ENCODE measurements around the gene SSBP3.

Gene SSBP3

GRCh38 chr1:54302951-54303843 lies 103.0 kb downstream of the SSBP3 start:
- DNase-seq: no peak

DNA sequence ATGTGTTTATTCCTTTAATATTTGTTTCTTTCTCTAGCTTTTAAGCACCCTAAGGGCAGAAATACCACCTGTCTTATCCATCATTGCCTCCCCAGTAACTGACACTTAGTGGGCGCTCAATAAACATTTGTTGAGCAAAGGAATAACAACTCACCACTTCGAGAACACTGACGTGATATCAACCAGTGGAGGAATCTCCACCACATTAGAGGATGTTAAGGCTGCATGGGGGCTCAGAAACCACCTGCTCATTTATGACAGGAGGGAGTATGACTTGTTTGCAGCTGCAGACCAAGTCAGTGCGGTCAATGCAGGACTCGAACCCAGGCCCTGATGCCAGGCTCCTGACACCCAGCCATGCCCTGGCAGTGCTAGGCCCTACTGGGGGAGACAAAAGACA lies 103.6 kb downstream of the SSBP3 start:
- DNase-seq: no peak

DNA sequence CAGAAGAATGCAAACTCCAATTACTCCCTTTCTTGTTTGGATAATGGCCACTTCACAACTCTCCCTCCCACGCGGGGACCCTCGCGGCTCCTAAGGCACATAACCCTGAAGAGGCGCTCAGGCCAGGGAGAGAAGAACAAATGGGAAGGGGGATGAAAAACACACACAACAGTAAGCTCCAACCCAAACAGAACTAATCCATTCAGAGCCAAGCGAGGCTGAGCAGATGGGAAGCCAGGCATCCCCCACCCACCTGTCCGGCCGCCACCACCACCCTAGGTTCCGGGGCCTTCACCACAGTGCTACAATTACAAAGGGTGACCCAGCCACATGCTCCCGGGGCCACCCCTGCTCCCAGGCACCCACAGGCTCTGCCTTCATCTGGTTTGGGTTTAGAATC lies 104.7 kb downstream of the SSBP3 start:
- DNase-seq: no peak

GRCh38 chr1:54300401-54300800 lies 105.8 kb downstream of the SSBP3 start:
- DNase-seq: no peak

DNA sequence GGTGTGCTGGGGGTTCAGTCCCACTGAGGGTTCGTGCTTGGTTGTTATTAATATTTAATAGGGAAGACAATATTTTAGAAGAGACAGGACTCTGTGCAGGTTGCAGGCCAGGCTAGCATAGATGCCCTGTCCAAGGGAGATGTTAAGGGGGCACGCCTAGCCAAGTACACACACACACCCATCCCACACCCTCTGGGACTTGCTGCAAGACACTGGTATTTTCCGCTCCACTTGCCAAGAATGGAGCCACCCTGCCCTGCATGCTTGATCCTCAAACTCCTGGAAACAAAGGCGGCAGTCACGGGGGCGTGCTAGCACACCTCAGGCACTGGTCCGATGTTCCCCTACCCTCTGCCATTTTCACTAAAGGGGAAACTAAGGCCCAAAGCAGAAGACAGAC lies 107.2 kb downstream of the SSBP3 start:
- DNase-seq: no peak

DNA sequence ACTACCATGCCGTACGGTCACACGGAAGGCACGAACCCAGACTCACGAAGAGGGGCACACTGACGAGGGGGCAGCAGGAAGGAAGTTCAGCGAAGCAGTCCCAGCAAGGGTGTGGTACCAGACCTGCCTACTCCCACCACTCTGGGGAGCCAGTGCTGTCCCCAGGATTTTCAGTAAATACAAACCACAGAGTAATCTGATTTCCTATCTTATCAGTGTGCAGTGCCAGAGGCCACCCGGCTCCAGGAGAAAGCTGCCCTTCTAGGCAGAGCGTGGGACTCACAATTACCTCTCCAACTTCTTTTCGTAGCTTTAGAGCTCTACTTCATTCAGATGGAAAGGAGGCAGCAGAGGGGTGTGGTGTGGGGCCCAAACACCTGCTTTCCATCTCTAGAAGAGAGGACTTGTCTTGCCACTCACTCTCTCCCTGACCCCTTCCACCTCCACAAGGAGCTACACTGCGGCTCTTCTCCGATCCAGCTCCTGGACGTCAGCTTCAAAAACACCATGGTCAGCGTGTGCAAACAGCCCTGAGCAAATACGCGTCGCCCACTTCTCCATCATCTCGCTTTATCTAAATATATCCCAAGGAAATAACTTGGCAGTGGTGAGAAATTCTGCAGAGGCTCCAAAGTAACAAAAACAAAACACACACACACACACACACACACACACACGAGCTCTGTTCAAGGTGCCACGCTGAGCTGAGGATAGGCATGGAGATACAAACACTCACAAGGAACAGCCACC lies 107.7 kb downstream of the SSBP3 start:
- DNase-seq: no peak

DNA sequence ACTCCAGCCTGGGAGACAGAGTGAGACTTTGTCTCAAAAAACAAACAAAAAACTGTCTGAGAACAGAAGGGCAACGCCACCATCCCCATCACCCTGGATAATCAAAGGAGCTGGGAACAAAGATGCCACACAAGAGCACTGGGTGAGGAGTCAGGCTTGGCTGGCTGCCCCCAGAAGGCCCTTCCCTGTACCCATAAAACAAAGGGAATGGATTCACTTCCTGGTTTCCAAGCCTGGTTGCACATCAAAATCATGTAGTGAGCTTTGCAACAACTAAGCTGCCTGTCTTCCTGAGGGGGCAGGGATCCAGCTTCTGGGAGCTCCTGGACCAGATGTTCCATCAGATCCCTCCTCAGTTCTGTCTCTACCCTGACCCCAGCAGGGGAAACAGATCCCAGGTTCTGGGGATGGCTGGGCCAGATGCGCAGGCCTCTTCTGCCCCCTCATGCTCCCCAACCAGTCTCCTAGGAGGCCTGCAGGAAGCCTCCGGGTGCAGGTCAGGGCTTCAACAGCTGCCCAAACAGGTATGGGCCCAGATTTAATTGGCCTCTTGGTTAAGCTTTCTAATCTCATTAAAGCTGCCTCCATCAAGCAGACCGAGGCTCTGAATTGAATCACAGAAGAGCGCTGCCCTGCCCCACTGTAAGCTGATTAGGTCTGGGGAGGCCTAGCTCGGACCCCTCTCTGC lies 108.5 kb downstream of the SSBP3 start:
- no peak for DNase-seq

GRCh38 chr1:54296666-54297065 lies 109.5 kb downstream of the SSBP3 start:
- no peak for DNase-seq

- no peak for DNase-seq
These were observed 111.3 kb downstream of the SSBP3 start for GRCh38 chr1:54294887-54295286.

DNA sequence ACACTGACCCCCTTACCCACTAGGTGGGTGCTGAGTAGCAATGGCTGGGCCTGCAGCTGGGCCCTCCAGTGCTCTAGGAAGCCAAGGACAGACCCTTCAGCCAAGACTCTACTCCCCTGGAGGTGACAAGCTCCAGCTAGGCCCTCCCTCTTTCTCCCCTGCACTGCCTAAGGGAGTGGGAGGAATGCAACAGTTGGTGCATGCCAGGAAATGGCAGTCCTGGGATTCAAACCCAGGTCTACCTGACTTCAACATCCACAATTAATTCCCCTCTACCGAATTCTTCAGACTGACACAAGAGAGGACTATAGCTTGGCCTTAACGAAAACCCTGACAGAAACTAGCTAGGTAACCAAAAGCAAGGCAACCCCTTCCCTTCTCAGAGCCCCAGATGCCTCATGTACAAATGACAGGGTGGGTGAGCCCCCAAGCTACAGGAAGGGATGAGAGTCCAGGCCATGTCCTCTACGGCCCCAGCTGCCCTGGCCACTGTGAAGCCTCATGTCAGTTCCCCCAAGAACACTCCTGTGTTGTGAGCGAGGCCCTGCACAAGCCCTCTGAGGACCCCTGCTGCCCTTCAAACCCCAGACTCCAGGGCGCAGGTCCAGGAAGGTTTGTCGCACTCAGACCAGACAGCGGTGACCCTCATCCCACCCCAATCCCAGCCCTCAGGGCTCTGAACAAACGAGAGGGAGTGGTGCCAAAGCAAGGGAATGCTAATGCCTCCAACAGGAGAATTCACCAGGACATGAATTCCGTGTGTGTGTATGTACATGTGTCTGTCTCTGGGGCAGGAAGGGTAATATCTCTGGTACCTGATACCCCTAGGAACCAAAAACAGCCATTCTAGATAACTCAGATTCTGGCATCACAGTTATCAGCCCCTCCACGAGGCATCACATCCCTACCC lies 113.9 kb downstream of the SSBP3 start:
- DNase-seq: no peak

- no peak for DNase-seq
These were observed 114.8 kb downstream of the SSBP3 start for GRCh38 chr1:54291276-54292001.

- no peak for DNase-seq
These were observed 115.5 kb downstream of the SSBP3 start for GRCh38 chr1:54290506-54291184.

DNA sequence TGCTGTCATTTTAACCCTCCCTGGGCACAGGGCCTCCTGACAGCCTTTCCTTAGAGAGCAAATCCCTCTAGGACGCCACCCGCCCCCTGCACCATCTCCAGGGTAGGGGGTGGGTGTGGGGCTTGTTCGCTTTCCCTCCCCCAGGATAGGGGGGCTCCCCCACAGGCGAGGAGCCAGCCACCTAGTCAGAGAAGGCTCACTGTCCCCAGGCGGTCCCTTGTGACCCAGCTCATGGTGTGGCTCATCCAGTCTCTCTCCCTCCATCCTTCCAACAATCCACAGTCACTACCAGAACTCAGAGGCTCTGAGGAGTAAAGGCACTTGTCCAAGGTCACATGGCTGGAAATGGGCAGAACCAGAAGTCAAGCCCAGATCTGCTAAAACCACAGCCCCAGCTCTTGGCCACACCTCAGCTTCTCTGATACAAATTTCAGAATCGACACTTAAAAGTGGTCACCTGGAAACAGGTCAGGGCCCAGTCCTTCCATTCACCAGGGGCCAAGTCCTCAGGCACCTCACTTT lies 116.4 kb downstream of the SSBP3 start:
- DNase-seq: no peak

GRCh38 chr1:54287801-54288211 lies 118.4 kb downstream of the SSBP3 start:
- DNase-seq: no peak

DNA sequence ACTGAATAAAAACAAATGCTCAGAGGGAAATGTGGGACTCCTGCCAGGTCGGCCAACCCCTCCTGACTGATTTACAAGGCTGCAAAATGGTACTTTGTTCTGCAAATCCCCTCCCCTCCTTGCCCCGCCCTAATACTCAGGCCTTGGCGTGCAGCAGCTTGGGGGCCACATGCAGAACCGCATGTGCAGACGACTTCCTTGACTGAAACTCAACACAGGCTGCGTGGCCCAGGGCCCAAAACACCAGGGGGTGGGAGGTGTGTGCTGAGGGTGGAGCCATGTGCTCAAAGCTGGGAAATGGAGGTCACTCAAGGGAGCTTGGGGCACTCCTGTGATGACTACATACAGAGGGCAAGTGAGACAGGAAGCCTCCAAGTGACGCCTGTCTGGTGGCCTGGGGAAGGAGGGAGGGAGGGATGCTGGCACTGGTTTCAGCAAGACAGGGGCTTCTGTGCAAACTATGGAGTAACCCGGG lies 119.0 kb downstream of the SSBP3 start:
- peak; percentile 14 for DNase-seq

- no peak for DNase-seq
These were observed 120.3 kb downstream of the SSBP3 start for GRCh38 chr1:54285815-54286345.

- no peak for DNase-seq
These were observed 121.2 kb downstream of the SSBP3 start for GRCh38 chr1:54284781-54285529.

- no peak for DNase-seq
These were observed 122.4 kb downstream of the SSBP3 start for GRCh38 chr1:54283635-54284385.

All from stimulated activated naive CD4-positive, alpha-beta T cell treated with Interleukin-2 at 50 U/mL for 16 hours (primary cell).